ENCODE data around the gene LRIF1.

DNA sequence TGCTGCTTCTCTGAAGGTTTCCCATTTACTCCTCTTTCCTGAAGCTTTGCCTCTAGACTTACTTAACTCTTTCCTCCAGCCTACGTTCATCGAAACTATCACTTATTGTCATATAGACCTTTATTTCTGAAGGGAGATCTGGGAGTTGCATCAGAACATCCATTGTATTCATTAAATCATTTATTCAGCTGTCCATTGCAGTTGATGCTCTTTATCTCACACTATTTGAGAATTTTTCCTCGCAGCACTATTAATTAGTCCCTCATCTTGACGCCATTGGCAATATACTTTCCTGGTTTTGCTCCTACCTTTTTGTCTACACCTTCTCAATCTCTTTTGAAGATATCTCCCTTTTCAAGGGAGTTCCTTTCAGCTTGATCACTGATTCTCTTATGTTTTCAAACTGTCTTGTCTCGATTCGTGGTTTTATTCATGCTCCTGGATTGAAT, 757 bp upstream of the LRIF1 start:
- no peak for TF ChIP-seq SUZ12 (IDR thresholded peaks at IDR 0.05)
- TF ChIP-seq BHLHE40 (IDR thresholded peaks at IDR 0.05; ENCODE audit: borderline replicate concordance), result no peak
- TF ChIP-seq HDGF (IDR thresholded peaks at IDR 0.05; ENCODE audit: borderline replicate concordance), result no peak
- no peak for TF ChIP-seq SP1 (IDR thresholded peaks at IDR 0.05)
- TF ChIP-seq, protein P1, sequence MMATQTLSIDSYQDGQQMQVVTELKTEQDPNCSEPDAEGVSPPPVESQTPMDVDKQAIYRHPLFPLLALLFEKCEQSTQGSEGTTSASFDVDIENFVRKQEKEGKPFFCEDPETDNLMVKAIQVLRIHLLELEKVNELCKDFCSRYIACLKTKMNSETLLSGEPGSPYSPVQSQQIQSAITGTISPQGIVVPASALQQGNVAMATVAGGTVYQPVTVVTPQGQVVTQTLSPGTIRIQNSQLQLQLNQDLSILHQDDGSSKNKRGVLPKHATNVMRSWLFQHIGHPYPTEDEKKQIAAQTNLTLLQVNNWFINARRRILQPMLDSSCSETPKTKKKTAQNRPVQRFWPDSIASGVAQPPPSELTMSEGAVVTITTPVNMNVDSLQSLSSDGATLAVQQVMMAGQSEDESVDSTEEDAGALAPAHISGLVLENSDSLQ (IDR thresholded peaks at IDR 0.05), result no peak
- no peak for TF ChIP-seq LEF1 (IDR thresholded peaks at IDR 0.05; ENCODE audit: borderline replicate concordance)
- TF ChIP-seq FOXM1 (IDR thresholded peaks at IDR 0.05; ENCODE audit: borderline replicate concordance), result no peak
- TF ChIP-seq TARDBP (IDR thresholded peaks at IDR 0.05), result no peak
- no peak for TF ChIP-seq CTBP1 (IDR thresholded peaks at IDR 0.05; ENCODE audit: borderline replicate concordance)
- no peak for TF ChIP-seq FOXK2 (IDR thresholded peaks at IDR 0.05)
- TF ChIP-seq ARNT (IDR thresholded peaks at IDR 0.05), result no peak
- TF ChIP-seq NFRKB (IDR thresholded peaks at IDR 0.05), result no peak
- TF ChIP-seq ZNF384 (IDR thresholded peaks at IDR 0.05), result no peak
- no peak for TF ChIP-seq FOXA1 (IDR thresholded peaks at IDR 0.05)
